ENCODE data around the gene ZFTA.

GRCh38 chr11:63770763-63771162 is 2.2 kb upstream of the ZFTA start:
- TF ChIP-seq EZH2phosphoT487 (IDR thresholded peaks at IDR 0.05; ENCODE audit: borderline replicate concordance, low read length), result no peak
- TF ChIP-seq CTCF (IDR thresholded peaks at IDR 0.05; ENCODE audit: low read depth, low read length, poor library complexity, severe bottlenecking), result no peak

Data from DOHH2 (cell line).